ENCODE results near the gene ZNF385B.

GRCh38 chr2:179447421-179447820 is 414.0 kb downstream of the ZNF385B start:
- TF ChIP-seq CTCF (IDR thresholded peaks at IDR 0.05) (no peak), POLR2A (IDR thresholded peaks at IDR 0.05) (no peak)

Measured in Peyer's patch (tissue), 4 donors.